ENCODE data around the gene TPM1. TPM values are rescaled to one million over a fixed set of nuclear protein-coding genes. Genes with fewer than 3 reads are reported as not detected.

Gene TPM1
- total RNA-seq, 1 experiment from 2014 or later: 748 TPM

GRCh38 chr15:63048115-63048775 is 5.7 kb downstream of the TPM1 start:
- DNase-seq: peak; percentile 96
- peaks cover 7% of the 10 kb centered on the region for H3K4me1 ChIP-seq (ENCODE audit: insufficient read depth, low read length)

More at GRCh38 chr15:63048115-63048775, 5.7 kb downstream of the TPM1 start:
- no peak overlapping the region for H3K14ac ChIP-seq (ENCODE audit: insufficient read depth, low read length)
- no peak overlapping the region for H4K5ac ChIP-seq (ENCODE audit: insufficient read length, low read depth, low read length)
- peak overlapping the region; percentile 55 for H3K9ac ChIP-seq (ENCODE audit: extremely low read depth, insufficient read length, low read length)
- no peak overlapping the region for H3K27ac ChIP-seq (ENCODE audit: insufficient read length, low read depth, low read length)
- Mint-ChIP-seq H3K27ac (peak overlapping the region in 2 of 3 experiments; percentile 89 to 95; a peak in 4 of 7 replicates), H3K27me3 (ENCODE audit: low read depth) (peaks cover 1% of the 10 kb centered on the region), H3K9me3 (0 out of 5 replicates have a peak, but pooled peaks cover 0 to under 1% of the 10 kb centered on the region in 2 experiments), H3K36me3 (ENCODE audit: insufficient read depth in 1 of 3, low read depth in 3 of 3) (peaks cover 26 to 90% (median 78%) of the 10 kb centered on the region in 3 experiments), H3K4me1 (peaks cover 78 to 82% of the 10 kb centered on the region in 2 experiments), H3K4me3 (peak overlapping the region; percentile 83 to 91)
- no peaks in the 10 kb centered on the region for H3K9me3 ChIP-seq (ENCODE audit: control insufficient read depth, low read depth, low read length)
- H3K23me2 ChIP-seq (ENCODE audit: insufficient read length, low read depth, low read length, poor library complexity, severe bottlenecking): peaks cover 22% of the 10 kb centered on the region
- no peaks in the 10 kb centered on the region for H3K79me1 ChIP-seq (ENCODE audit: insufficient read depth, low read depth, low read length, poor library complexity, severe bottlenecking)
- no peak overlapping the region for H2BK5ac ChIP-seq (ENCODE audit: insufficient read length, low read length)
- H2BK12ac ChIP-seq (ENCODE audit: insufficient read length, low read depth, low read length): no peak overlapping the region
- H2AFZ ChIP-seq (ENCODE audit: low read length): no peak overlapping the region
- H3K18ac ChIP-seq (ENCODE audit: insufficient read length, low read depth, low read length): peak overlapping the region; percentile 13
- H3T11ph ChIP-seq (ENCODE audit: low read length): no peak overlapping the region
- H3K56ac ChIP-seq (ENCODE audit: insufficient read length, low read depth, low read length): no peak overlapping the region
- H4K8ac ChIP-seq (replicated peaks; ENCODE audit: insufficient read length, low read depth, low read length): no peak overlapping the region
- TF ChIP-seq, protein P1, sequence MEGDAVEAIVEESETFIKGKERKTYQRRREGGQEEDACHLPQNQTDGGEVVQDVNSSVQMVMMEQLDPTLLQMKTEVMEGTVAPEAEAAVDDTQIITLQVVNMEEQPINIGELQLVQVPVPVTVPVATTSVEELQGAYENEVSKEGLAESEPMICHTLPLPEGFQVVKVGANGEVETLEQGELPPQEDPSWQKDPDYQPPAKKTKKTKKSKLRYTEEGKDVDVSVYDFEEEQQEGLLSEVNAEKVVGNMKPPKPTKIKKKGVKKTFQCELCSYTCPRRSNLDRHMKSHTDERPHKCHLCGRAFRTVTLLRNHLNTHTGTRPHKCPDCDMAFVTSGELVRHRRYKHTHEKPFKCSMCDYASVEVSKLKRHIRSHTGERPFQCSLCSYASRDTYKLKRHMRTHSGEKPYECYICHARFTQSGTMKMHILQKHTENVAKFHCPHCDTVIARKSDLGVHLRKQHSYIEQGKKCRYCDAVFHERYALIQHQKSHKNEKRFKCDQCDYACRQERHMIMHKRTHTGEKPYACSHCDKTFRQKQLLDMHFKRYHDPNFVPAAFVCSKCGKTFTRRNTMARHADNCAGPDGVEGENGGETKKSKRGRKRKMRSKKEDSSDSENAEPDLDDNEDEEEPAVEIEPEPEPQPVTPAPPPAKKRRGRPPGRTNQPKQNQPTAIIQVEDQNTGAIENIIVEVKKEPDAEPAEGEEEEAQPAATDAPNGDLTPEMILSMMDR (conservative IDR thresholded peaks at IDR 0.05): peak; percentile 97
- no peaks in the 10 kb centered on the region for H4K20me1 ChIP-seq (ENCODE audit: control insufficient read depth, insufficient read depth, insufficient read length)
- no peaks in the 10 kb centered on the region for H3K27me3 ChIP-seq (ENCODE audit: insufficient read depth, low read length)
- no peak overlapping the region for H3K4ac ChIP-seq (ENCODE audit: low read depth, low read length)
- no peak overlapping the region for H2BK120ac ChIP-seq (ENCODE audit: low read depth, low read length, poor library complexity, severe bottlenecking)
- no CpG with 5 or more reads among the region's 75 CpGs for WGBS (ENCODE audit: extremely low coverage, insufficient read length, low lambda C conversion rate)
- H2AK5ac ChIP-seq (ENCODE audit: insufficient read length, low read length): no peak overlapping the region
- no peak overlapping the region for H2BK20ac ChIP-seq (ENCODE audit: low read depth, low read length, poor library complexity, severe bottlenecking)
- H4K91ac ChIP-seq (ENCODE audit: insufficient read length, low read depth, low read length): no peak overlapping the region
- H3K79me2 ChIP-seq (ENCODE audit: insufficient read depth, low read length): peaks cover 10% of the 10 kb centered on the region; the same call in 1 of the 2 replicates
- H3K4me2 ChIP-seq (ENCODE audit: insufficient read depth, insufficient read length, low read length): peak overlapping the region; percentile 87
- H3K23ac ChIP-seq (ENCODE audit: insufficient read length, low read depth, low read length): no peak overlapping the region
- no peak overlapping the region for H2BK15ac ChIP-seq (ENCODE audit: low read depth, low read length)

Data from H9 (cell line).